Prostate gland (tissue), 2 donors: Measurements from ENCODE around the gene CADPS2. TPM values are rescaled to one million over a fixed set of nuclear protein-coding genes. Genes with fewer than 3 reads are reported as not detected.

Experiments used
- DNase-seq: peaks from one replicate; pipeline ENCODE4 v3.0.0-alpha.2; 2019; ENCODE audit warnings: low spot score
- H3K27ac ChIP-seq, 2 donors: fragments of 200-600 bp; sonication (generic); 2 replicates each; pipeline ENCODE4 v1.5.1; 2017 to 2019
- H3K27me3 ChIP-seq: fragments of 200-600 bp; sonication (generic); replicated peaks from 2 replicates; pipeline ENCODE4 v1.5.1; 2019; ENCODE audit not compliant: insufficient read depth
- H3K36me3 ChIP-seq, 2 donors: fragments of 200-600 bp; sonication (generic); 1 replicate in 1 of 2; 2 replicates in 1 of 2; pipeline versions ENCODE4 v1.5.1 to v1.8.1; 2017 to 2019
- H3K4me1 ChIP-seq: fragments of 200-600 bp; sonication (generic); replicated peaks from 2 replicates; pipeline ENCODE4 v1.5.1; 2019
- H3K4me3 ChIP-seq, 2 donors: fragments of 200-600 bp; sonication (generic); 2 replicates each; pipeline ENCODE4 v1.5.1; 2017 to 2019
- H3K9me3 ChIP-seq: fragments of 200-600 bp; sonication (generic); 2 replicates; pipeline ENCODE4 v1.5.1; 2017
- POLR2A ChIP-seq: fragments of 450-650 bp; IDR thresholded peaks from one replicate; pipeline ENCODE4 v1.6.1; 2016; ENCODE audit warnings: antibody characterized with exemption, mild to moderate bottlenecking
- POLR2AphosphoS5 ChIP-seq: sonication (generic); formaldehyde crosslinking; IDR thresholded peaks from one replicate; pipeline ENCODE4 v1.6.1; 2017; ENCODE audit warnings: antibody characterized with exemption
- WGBS: methylation state at CpG from one replicate; pipeline ENCODE4 v1.1.5; 2018; 5-methylcytosine and 5-hydroxymethylcytosine counted together
- intact Hi-C: fragments of 100-400 bp; cut with DNase I; formaldehyde crosslinking; loops from one replicate; pipeline ENCODE4 v1.14.2; 2022
- total RNA-seq, 2 donors: library from RNA; depleted of rRNA; stranded (reverse); fragments of >200 nt; gene quantifications; one replicate each; pipeline ENCODE4 v1.1.0, GENCODE V29; 2016
- TF ChIP-seq, protein P1 (sequence below), 4 experiments: fragments of 200-600 bp in 2 of 4; fragments of 450-650 bp in 2 of 4; sonication (generic) in 2 of 4; IDR thresholded peaks; 1 replicate in 3 of 4; 2 replicates in 1 of 4; pipeline ENCODE4 v1.5.1; 2016 to 2019; ENCODE audit warnings: antibody characterized with exemption in 4 of 4, mild to moderate bottlenecking in 2 of 4, moderate library complexity in 2 of 4

The CADPS2 gene
- total RNA-seq, 2 donors from 2014 or later, result 22.2 to 50.4 TPM

DNA sequence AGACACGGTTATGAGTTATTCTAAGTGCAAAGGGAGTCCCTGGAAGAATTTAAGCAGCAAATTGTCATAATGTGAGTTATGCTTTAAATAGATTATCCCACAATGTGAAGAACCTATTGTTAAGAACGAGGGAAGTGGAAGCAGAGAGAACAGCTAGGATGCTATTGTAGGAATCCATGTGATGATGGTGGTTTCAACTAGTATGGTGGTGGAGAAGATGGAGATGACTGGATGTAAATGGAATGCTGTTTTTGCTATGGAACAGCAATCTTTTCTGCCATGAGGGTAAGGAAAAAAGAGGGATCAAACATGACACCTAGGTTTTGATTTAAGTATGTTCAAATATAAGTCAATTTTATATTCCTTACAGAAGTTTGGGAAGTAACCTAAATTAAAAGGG lies 378.7 kb downstream of the CADPS2 start:
- no peak for DNase-seq
- Histone ChIP-seq H3K4me3 (no peak overlapping the region), H3K36me3 (no peaks in the 10 kb centered on the region), H3K27me3 (no peaks in the 10 kb centered on the region), H3K27ac (no peak overlapping the region), H3K4me1 (no peaks in the 10 kb centered on the region), H3K9me3 (no peaks in the 10 kb centered on the region)
- no peak for TF ChIP-seq POLR2AphosphoS5
- TF ChIP-seq, protein P1, sequence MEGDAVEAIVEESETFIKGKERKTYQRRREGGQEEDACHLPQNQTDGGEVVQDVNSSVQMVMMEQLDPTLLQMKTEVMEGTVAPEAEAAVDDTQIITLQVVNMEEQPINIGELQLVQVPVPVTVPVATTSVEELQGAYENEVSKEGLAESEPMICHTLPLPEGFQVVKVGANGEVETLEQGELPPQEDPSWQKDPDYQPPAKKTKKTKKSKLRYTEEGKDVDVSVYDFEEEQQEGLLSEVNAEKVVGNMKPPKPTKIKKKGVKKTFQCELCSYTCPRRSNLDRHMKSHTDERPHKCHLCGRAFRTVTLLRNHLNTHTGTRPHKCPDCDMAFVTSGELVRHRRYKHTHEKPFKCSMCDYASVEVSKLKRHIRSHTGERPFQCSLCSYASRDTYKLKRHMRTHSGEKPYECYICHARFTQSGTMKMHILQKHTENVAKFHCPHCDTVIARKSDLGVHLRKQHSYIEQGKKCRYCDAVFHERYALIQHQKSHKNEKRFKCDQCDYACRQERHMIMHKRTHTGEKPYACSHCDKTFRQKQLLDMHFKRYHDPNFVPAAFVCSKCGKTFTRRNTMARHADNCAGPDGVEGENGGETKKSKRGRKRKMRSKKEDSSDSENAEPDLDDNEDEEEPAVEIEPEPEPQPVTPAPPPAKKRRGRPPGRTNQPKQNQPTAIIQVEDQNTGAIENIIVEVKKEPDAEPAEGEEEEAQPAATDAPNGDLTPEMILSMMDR (IDR thresholded peaks at IDR 0.05), result no peak
- TF ChIP-seq POLR2A, result no peak
- intact Hi-C loops, result no loop called here
- 77% methylated on average over 2 of the region's 2 CpGs for WGBS

DNA sequence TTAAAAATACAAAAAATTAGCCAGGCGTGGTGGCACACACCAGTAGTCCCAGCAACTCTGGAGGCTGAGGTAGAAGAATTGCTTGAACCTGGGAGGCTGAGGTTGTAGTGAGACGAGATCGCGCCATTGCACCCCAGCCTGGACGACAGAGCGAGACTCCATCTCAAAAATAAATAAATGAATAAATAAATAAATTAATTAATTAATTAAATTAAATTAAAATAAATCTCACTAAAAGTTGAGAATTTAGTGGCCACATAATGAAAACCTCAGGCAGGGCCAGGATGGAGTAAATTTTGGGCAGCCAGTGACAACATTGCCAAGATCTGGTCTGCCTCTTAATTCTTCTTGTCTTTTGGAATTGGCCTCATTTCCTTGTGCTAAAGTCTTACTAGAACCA lies 394.3 kb downstream of the CADPS2 start:
- no peaks in the 10 kb centered on the region for H3K27me3 ChIP-seq
- 96% methylated on average over 6 of the region's 6 CpGs for WGBS
- peaks cover 0 to 3% of the 10 kb centered on the region in 2 donors for H3K36me3 ChIP-seq
- TF ChIP-seq POLR2AphosphoS5 (no peak), POLR2A (no peak)
- TF ChIP-seq, protein P1 (IDR thresholded peaks at IDR 0.05), result no peak
- H3K9me3 ChIP-seq, result no peaks in the 10 kb centered on the region
- H3K27ac ChIP-seq, result no peak overlapping the region
- no peak for DNase-seq
- H3K4me3 ChIP-seq, result no peak overlapping the region
- intact Hi-C loops, result no loop called here
- no peaks in the 10 kb centered on the region for H3K4me1 ChIP-seq

DNA sequence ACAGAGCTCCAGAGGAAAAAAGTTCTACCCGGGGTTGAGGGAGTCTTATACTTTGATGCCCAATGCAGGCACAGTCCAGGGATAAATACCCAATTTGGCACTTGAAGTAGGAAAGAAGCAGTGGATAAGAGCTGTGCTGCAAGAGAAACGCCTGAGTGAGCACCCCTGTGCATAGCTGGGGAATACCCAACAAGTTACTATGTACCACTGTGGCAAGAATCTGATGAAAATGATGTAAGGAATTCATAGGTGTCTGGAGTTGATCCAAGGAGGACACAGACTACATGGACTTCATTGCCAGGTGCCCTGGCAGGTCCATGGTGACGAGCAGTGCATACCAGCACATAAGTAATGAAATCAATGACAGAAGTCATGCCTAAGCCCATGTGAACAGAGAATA lies 398.0 kb downstream of the CADPS2 start:
- intact Hi-C loops, result no loop called here
- H3K4me1 ChIP-seq, result no peaks in the 10 kb centered on the region
- no peak for TF ChIP-seq POLR2A
- no peak for TF ChIP-seq POLR2AphosphoS5
- TF ChIP-seq, protein P1 (IDR thresholded peaks at IDR 0.05), result no peak
- H3K4me3 ChIP-seq, result no peak overlapping the region
- no peak for DNase-seq
- H3K27ac ChIP-seq, result no peak overlapping the region
- no peaks in the 10 kb centered on the region for H3K27me3 ChIP-seq
- 81% methylated on average over 3 of the region's 3 CpGs for WGBS
- peaks cover 0 to 3% of the 10 kb centered on the region in 2 donors for H3K36me3 ChIP-seq
- no peaks in the 10 kb centered on the region for H3K9me3 ChIP-seq

DNA sequence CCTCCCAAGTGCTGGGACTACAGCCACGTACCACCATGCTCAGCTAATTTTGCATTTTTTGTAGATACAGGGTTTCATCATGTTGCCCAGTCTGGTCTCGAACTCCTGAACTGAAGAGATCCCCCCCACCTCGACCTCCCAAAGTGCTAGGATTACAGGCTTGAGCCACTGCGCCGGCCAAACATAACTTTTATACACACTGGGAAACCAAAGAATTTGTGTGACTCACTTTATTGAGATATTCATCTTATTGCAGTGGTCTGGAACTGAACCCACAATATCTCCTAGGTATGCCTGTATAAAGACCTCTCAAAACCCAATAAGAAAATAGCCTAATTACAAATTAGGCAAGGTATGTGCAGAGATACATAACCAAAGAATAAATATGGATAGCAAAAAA lies 399.1 kb downstream of the CADPS2 start:
- 93% methylated on average over 5 of the region's 5 CpGs for WGBS

DNA sequence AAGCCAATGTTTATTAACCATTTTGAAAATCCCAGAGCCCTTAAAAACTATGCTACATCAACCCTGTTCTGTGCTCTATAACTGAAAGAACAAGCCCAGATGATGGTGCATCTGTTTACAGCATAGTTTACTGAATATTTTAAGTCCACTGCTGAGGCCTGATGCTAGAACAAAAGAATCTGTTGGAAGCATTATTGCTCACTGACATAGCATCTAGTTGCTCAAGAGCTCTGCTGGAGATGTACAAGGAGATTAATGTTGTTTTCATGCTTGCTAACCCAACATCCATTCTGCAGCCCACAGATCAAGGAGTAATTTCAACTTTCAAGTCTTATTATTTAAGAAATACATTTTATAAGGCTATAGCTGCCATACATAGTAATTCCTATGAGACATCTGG lies 400.4 kb downstream of the CADPS2 start:
- Histone ChIP-seq H3K36me3 (peaks cover 0 to 3% of the 10 kb centered on the region in 2 donors), H3K27ac (no peak overlapping the region), H3K4me1 (no peaks in the 10 kb centered on the region), H3K9me3 (no peaks in the 10 kb centered on the region), H3K27me3 (no peaks in the 10 kb centered on the region), H3K4me3 (no peak overlapping the region)
- DNase-seq, result no peak
- intact Hi-C loops, result no loop called here
- TF ChIP-seq POLR2A (no peak), POLR2AphosphoS5 (no peak)
- TF ChIP-seq, protein P1 (IDR thresholded peaks at IDR 0.05), result no peak

More for the DNA sequence above, 399.1 kb downstream of the CADPS2 start:
- Histone ChIP-seq H3K27ac (no peak overlapping the region), H3K27me3 (no peaks in the 10 kb centered on the region), H3K9me3 (no peaks in the 10 kb centered on the region), H3K4me1 (no peaks in the 10 kb centered on the region), H3K4me3 (no peak overlapping the region), H3K36me3 (peaks cover 0 to 3% of the 10 kb centered on the region in 2 donors)
- TF ChIP-seq, protein P1 (IDR thresholded peaks at IDR 0.05), result no peak
- TF ChIP-seq POLR2AphosphoS5, result no peak
- no peak for TF ChIP-seq POLR2A
- intact Hi-C loops, result no loop called here
- no peak for DNase-seq
